Measurements from ENCODE around the gene LDLRAD3.
"Not testable (repeated sequence)": the region's sequence is repeated elsewhere in the genome, so short reads cannot be mapped to it uniquely, and the experiment has no call there.

LDLRAD3 gene

GRCh38 chr11:35998634-35999033 is 54.8 kb downstream of the LDLRAD3 start:
- DNase-seq, result no peak

DNA sequence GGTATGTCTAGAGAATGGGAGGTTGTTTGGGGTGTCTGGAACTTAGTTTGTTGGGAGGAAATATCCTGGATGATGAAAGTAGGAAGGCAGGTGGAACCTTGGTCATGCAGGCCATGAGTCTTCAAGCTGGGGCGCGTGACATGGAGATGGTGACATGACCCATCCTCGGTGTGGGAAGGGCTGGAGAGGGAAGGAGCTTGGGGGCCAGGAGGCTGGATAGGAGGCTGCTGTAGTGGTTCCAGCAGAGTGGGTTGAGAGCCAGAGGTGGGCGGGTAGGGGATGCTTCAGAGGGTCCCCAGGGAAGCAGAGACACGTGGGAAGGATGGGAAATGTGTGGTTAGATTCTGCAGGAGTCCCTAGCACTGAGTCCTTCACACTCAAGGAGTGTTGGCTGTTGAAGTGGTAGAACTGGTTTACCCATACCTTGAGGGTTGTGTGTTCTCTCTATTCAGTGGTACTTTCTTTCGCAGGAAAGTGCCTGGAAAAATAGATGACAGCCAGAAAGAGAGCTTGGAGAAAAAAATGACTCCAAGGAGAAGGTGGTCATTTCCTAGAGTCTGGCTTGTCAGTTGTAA is 56.8 kb downstream of the LDLRAD3 start:
- no peak for DNase-seq

- no peak for DNase-seq
These were observed 58.3 kb downstream of the LDLRAD3 start for GRCh38 chr11:36002196-36002595.

DNA sequence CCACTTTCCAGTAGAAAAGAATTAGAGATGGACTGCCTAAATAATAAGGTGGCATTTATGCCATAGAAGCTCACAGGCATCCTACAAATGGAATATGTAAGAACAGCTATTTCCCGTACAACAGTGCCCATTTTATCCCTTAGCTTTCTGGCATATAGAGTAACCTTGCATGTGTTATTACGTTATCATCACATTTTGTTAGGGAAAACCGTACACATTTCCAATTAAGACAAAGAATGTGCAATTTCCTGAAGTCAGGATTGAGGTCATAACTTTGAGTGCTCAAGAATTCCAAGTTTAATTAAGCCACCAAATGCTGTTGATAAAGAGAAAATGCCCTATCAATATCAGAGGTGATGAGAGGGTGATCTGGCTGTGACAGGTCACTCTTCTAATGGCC is 58.9 kb downstream of the LDLRAD3 start:
- DNase-seq, result no peak

DNA sequence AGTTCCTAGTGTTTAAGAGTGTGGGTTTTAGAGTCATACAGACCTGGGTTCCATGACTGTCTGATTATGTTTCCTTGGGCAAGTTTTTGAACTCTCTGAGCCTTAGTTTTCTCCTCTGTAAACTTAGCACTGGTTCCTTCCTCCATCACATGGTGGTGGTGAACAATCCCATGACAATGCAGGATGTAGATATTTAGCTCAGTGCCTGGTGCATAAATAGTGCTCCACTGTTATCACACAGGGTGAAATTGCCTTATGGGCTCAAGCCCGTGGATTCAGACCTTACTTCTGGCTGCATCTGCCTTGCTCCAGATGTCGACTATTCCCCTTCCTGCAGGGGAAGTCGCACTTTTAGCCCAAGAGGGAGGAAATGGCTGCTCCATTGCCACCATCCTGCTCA is 62.7 kb downstream of the LDLRAD3 start:
- DNase-seq, result no peak

GRCh38 chr11:36007127-36007655 is 63.3 kb downstream of the LDLRAD3 start:
- no peak for DNase-seq

DNA sequence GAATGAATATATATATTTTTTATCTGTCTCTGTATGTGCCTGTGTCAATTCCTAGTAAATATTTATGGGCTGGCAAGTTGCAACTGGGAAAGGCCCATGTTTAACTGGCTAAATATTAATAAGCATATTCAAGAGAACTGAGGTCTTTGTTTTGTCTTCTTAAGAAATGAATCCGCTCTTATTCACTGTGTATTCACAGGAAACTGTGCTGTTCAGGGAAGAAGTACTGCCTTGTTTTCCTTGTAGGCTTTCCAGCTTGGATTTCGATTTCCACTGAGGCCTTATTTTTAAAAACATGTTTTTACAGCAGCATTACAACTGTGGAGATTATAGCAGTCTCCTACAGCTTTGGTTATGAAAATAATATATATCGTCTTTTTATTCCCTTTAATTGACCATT is 64.7 kb downstream of the LDLRAD3 start:
- no peak for DNase-seq

GRCh38 chr11:36009473-36009872 is 65.6 kb downstream of the LDLRAD3 start:
- no peak for DNase-seq

DNA sequence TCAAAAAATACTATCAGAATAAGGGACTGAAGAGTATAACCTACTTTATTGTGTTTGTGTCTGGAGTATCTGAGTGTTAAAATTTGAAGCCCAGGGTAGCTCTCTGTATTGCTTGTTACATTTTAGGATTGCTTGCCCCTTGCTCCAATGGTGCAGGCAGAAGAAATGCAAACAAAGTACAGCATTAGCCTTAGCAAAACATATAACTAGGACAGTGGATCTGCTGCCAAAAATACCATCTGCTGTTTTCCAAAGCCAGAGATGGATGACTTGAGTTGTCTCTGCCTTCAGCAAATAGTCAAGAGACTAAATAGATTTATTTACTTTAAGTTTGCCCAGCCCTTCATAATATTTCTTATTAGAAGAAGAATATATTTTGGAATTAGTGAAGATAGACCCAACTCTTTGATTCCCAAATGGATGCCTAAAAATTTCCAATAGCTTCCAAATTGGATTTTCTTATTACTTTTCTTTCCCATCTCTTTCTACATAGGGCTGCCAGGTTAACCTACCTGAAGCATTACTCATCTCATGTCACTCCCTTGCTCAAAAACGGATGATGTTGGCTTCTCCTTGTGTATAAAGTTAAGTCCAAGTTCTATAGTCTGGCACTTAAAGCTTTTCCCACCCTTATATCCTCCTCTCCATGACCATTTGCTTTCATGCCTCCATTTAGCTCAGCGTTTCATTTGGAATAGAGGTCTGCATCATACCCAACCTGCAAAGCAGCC is 66.3 kb downstream of the LDLRAD3 start:
- DNase-seq, result peak; percentile 47 to 53

DNA sequence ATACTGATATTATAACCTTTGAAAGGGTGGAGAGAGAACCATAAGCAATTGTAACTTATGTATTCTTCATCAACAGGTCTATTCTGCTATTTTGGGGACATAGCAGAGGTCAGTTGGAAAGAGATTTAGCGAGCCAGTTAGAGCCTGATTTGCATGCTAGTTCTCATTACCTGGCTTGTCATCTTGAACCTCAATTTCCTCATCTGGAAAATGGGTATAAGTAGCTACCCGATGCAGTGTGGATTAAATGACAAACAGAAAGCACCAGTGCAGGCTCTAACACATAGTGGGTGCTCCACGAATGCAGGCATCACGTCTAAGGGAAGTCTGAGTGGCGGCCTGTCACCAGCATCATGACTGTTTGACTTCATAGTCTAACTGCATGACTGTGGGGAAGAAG is 67.7 kb downstream of the LDLRAD3 start:
- no peak for DNase-seq

DNA sequence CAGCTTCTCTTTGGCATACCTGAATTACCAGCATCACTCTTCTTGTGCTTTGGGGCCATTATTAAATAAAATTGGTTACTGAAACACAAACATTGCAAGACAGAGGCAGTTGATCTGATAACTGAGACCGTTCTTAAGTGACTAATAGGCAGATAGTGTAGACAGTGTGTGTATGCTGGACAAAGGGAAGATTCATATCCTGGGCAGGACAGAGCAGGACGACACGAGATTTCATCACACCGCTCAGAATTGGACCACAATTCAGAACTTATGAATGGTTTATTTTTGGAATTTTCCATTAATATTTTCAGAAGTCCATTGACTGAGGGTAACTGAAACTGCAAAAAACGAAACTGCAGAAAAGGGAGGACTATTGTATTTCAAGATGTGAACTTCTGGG is 68.6 kb downstream of the LDLRAD3 start:
- DNase-seq, result no peak

GRCh38 chr11:36012979-36013378 is 69.1 kb downstream of the LDLRAD3 start:
- no peak for DNase-seq

GRCh38 chr11:36013446-36013845 is 69.6 kb downstream of the LDLRAD3 start:
- DNase-seq, result not testable (repeated sequence)

DNA sequence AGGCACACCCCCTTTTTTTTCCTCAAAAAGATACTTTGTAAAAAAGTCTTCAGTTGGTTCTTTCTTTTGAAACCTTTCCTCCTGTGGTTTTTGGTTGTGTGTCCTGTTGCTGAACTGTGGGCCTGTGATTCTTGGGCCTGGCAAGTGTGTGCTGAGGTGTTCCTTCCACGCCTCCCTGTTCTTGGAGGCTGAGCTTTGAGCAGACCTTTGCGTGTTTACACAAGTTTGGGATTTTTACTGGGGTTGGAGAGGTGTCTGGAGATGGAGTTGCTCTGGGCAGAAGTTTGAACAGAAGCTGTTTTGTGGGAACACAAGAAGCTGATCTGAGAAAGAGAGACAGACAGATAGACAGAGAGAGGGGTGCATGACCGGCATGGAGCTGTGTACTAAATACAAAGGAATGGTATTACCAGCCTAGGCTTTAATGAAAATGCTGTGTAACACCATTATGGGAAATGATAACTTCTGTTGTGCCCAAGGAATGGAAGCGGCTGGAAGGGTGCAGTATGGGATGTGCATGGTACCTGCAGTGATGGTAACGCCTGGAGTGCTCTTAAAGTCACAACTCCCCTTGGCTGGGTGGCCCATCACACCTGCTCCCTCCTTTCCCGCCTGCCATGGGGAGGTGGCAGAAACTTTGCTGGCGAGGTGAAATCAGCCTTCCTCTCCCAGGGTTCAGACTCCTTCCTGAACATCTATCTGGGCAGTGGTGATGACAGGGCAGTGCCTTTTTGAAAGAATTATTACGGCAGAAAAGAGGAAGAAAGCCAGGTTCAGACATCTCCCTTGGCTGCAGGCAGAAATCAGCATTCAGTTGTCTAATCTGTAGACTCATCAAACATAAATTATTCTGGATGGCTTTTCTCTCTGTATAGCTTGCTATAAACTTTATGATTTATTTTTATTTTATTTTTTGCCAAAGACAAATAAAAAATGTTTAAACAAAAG is 70.4 kb downstream of the LDLRAD3 start:
- DNase-seq, result no peak

DNA sequence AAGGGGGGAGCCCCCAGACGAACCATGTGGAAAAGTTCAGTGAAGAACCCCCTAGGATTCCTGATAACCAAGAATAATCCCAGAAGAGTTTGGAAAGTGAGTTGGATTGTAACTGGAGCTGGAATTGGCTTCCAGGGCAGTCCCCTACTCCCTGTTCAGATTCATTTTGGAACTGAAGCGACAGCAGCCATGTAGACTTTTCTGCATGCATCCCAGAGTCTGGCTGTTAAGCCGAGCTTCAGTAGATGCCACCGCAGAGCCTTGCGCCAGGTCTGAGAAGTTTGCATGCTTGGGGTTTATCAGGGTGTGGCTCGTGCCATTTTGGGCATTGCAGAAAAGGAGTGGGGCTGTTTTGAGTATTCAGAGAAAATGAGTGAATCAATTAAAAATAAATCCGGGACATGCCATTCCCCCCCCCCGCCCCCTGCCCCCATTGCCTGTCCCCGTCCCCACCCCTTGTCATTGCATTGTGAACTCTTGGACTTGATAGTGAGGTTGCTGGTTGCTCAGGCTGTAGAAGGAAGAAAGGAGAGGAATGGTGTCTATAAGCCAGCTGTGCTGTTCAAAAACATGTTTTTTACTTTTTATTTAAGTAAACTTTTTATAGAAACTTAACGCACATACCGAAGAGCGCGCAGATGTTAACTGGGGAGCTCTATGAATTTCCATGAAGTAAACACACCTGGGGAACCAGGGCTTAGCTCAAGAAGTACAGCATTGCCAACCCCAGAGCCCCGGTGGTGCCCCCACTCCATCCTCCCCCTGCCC is 71.2 kb downstream of the LDLRAD3 start:
- no peak for DNase-seq

DNA sequence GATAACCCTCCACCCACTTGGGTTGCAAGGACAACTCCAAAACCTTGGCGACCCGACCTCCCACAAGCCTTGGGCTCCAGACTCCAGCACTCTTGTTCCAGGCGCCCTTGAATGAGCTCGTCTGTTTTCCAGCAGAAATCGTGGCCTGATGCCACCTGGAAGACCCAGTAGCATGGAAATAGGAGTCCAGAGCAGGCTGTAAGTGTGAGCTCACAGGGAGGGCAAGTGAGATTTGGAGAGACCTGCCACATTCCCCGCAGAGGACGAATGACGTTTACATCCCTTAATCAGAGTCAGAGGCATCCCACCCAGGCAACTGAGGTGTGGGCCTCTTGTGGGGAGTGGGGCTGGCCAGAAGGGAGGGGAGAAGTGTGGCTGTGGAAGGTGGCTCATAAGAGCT is 71.9 kb downstream of the LDLRAD3 start:
- DNase-seq, result no peak

DNA sequence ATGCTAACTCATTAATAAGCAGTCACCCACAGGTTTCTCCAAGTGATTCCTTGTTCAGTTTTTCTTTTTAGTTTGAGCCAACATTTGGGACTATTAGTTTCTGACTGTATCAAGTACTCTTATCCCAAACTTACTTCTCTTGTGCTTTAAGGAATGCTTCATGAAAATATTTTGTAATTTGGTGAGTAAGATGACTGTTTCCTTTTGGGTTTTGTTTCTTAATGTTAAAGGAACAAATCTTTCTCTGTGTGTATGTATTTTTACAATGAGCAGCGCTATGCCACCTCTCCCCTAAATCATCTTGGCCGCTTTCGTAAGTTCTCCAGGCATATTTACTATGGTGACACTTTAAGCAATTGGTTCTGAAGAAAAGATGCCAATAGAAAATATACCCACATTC is 72.4 kb downstream of the LDLRAD3 start:
- no peak for DNase-seq

- no peak for DNase-seq
These were observed 72.8 kb downstream of the LDLRAD3 start for GRCh38 chr11:36016709-36017108.

- DNase-seq, result no peak
These were observed 75.2 kb downstream of the LDLRAD3 start for GRCh38 chr11:36019005-36019596.

- no peak for DNase-seq
These were observed 75.9 kb downstream of the LDLRAD3 start for GRCh38 chr11:36019722-36020121.

GRCh38 chr11:36022882-36023281 is 79.0 kb downstream of the LDLRAD3 start:
- no peak for DNase-seq

DNA sequence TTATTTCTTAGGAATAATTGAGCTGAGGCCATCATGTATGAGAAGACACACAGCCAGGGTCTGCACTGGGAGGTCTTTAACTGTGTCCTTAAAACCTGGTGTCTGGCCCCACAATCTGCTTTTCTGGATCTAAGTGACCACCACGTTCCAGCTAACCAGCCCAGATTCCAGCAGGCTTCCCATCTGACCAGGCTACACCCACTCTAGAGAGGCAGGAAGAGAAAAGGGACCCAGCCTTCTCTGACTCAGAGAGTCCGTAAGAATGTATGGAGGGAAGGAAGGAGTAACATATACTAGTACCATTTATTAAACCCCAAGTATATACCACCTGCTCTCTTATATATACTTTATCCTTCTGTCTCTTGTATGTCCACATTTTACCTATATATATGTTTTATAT is 80.1 kb downstream of the LDLRAD3 start:
- no peak for DNase-seq

Measured in SHP77 (cell line).